ENCODE data around the gene NFYB.
"Not testable (repeated sequence)": the region's sequence is repeated elsewhere in the genome, so short reads cannot be mapped to it uniquely, and the experiment has no call there.

The NFYB gene

GRCh38 chr12:104180374-104180773 is 42.4 kb upstream of the NFYB start:
- DNase-seq (ENCODE audit: low read depth) = no peak
- TF ChIP-seq, protein P1, sequence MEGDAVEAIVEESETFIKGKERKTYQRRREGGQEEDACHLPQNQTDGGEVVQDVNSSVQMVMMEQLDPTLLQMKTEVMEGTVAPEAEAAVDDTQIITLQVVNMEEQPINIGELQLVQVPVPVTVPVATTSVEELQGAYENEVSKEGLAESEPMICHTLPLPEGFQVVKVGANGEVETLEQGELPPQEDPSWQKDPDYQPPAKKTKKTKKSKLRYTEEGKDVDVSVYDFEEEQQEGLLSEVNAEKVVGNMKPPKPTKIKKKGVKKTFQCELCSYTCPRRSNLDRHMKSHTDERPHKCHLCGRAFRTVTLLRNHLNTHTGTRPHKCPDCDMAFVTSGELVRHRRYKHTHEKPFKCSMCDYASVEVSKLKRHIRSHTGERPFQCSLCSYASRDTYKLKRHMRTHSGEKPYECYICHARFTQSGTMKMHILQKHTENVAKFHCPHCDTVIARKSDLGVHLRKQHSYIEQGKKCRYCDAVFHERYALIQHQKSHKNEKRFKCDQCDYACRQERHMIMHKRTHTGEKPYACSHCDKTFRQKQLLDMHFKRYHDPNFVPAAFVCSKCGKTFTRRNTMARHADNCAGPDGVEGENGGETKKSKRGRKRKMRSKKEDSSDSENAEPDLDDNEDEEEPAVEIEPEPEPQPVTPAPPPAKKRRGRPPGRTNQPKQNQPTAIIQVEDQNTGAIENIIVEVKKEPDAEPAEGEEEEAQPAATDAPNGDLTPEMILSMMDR (IDR thresholded peaks at IDR 0.05; ENCODE audit: insufficient read depth, low read depth, low read length, missing control alignments) = no peak
- H3K4me3 ChIP-seq (ENCODE audit: low read length) = no peak overlapping the region

GRCh38 chr12:104177663-104178501 is 39.9 kb upstream of the NFYB start:
- H3K4me3 ChIP-seq (ENCODE audit: low read length) = no peak overlapping the region
- TF ChIP-seq, protein P1 (IDR thresholded peaks at IDR 0.05; ENCODE audit: insufficient read depth, low read depth, low read length, missing control alignments) = peak; percentile 19
- DNase-seq (ENCODE audit: low read depth) = peak; percentile 72

DNA sequence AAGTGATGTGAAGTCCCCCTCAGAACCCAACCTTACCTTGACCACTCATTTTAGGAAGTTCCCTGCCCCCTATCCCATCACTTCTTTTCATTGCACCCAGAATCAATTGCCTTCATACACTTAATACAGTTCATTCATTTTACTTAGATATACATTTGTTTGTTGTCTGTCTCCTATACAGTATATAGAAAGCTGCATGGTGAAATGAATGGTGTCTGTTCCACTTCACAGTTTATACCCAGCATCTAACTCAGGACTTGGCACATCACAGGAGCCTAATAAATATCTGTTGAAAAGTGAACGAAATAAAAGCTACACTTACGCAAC is 39.3 kb upstream of the NFYB start:
- TF ChIP-seq, protein P1 (IDR thresholded peaks at IDR 0.05; ENCODE audit: insufficient read depth, low read depth, low read length, missing control alignments) = no peak
- no peak overlapping the region for H3K4me3 ChIP-seq (ENCODE audit: low read length)
- DNase-seq (ENCODE audit: low read depth) = no peak

GRCh38 chr12:104175726-104176247 is 37.8 kb upstream of the NFYB start:
- DNase-seq (ENCODE audit: low read depth) = no peak
- TF ChIP-seq, protein P1 (IDR thresholded peaks at IDR 0.05; ENCODE audit: insufficient read depth, low read depth, low read length, missing control alignments) = no peak
- no peak overlapping the region for H3K4me3 ChIP-seq (ENCODE audit: low read length)

DNA sequence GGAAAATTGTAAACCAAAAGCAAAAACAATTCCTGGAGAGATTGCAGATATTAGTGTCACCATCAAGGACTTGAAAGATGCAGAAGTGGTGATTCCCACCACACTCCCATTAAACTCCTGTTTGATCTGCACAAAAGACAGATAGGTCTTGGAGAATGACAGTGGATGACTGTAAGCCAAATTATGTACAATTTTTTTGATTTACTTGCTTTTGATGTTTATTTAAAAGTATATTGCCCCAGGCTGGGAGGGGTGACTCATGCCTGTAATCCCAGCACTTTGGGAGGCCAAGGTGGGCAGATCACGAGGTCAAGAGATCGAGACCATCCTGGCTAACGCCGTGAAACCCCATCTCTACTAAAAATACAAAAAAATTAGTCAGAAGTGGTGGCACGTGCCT is 35.8 kb upstream of the NFYB start:
- not testable (repeated sequence) for H3K4me3 ChIP-seq (ENCODE audit: low read length); DNase-seq (ENCODE audit: low read depth)

- no peak for DNase-seq (ENCODE audit: low read depth)
Measured at GRCh38 chr12:104172570-104172947, 34.5 kb upstream of the NFYB start.

DNA sequence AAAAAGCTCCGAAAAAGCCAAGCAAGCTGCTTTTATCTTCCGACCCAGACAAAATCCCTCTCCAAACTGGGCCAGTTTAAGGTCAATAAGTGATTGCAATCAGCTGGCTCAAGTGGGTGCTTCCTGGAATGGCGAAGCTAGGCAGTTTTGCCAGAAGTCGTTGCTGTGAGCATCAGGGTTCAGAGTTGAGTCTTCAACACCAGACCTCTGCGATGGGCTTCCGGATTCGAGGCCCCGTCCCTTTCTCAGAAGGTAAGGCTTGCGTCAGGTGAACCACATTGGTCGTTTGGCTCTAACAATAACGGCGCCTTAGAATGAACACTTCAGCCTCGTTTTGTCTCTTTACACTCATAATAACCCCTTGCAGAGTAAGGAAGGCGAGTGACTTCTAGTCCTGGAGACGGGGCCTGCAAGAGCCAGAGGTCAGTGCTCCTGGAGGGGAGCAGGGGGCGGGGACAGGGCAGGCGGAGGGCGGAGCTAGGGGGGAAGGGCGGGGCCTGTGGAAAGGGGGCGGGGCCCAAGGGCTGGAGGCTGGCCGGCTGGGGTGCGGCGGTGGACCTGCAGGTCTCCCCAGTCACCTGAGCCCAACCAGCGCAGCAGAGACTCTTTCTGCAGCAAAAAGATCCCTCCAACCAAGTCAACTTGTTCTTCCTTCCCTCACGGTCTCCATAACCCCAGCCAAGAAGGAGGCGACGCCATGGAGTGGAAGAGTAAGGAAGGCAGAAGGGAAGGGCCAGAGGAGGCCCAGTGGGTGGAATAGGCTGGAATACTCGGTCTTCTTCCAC is 34.0 kb upstream of the NFYB start:
- TF ChIP-seq, protein P1 (IDR thresholded peaks at IDR 0.05; ENCODE audit: insufficient read depth, low read depth, low read length, missing control alignments) = no peak
- no peak for DNase-seq (ENCODE audit: low read depth)
- no peak overlapping the region for H3K4me3 ChIP-seq (ENCODE audit: low read length)

More at GRCh38 chr12:104172570-104172947, 34.5 kb upstream of the NFYB start:
- H3K4me3 ChIP-seq (ENCODE audit: low read length) = no peak overlapping the region
- TF ChIP-seq, protein P1 (IDR thresholded peaks at IDR 0.05; ENCODE audit: insufficient read depth, low read depth, low read length, missing control alignments) = no peak

All from epithelial cell of esophagus (primary cell).